ENCODE measurements around the gene RUVBL2.
A peak's percentile ranks its signal among the peaks of the same experiment; 100 is the strongest.
"Not testable (repeated sequence)": the region's sequence is repeated elsewhere in the genome, so short reads cannot be mapped to it uniquely, and the experiment has no call there.

RUVBL2 gene

DNA sequence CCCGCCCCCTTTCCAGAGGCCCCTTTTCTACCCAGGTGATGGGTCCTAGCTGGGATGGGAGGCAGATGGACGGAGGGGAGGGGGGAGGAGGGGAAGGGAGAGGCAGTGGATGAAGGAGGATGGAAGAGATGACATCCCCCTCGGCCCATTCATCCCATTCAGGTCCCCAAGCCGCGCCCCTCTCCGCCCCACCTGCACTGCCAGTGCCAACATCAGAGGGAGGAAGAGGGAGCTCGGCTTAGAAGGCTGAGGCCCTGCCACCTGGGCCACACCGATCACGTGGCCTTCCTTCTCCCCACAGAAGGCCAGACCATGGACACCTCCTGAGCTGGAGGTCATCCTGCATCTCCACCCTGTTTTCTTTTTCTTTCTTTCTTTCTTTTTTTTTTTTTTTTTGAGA is 35.0 kb downstream of the RUVBL2 start:
- H3K4me3 ChIP-seq (ENCODE audit: low read length); H3K27ac ChIP-seq (ENCODE audit: low read length); H3K9me3 ChIP-seq (ENCODE audit: control insufficient read depth, insufficient read depth, low read length); DNase-seq (ENCODE audit: low read depth, low spot score); H3K4me1 ChIP-seq (ENCODE audit: control insufficient read depth, insufficient read depth, low read length); H3K27me3 ChIP-seq (ENCODE audit: control insufficient read depth, insufficient read depth, low read length); H3K36me3 ChIP-seq (ENCODE audit: control insufficient read depth, insufficient read depth, low read length): not testable (repeated sequence)
- no CpG with 5 or more reads among the region's 9 CpGs for WGBS (ENCODE audit: insufficient coverage, insufficient read length)

DNA sequence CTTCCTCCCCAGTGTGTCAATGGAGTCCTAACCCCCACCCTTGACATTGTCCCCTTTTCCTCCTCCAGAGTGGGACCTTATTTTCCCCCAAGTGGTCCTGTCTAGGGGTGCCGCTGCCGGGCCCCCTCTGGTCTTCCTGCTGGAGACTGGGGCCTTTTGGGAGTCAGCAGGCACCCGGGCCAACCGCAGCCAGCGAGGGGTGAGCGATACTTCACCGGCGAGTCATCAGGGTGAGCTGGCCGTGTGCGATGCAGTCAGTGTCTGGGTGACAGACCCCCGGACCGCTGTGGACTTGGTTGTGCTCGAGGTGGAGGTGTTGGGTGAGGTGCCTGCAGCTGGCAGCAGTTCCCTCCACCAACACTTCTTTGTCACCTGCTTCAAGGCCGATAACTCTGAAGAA is 36.1 kb downstream of the RUVBL2 start:
- H3K36me3 ChIP-seq (ENCODE audit: control insufficient read depth, insufficient read depth, low read length); H3K4me3 ChIP-seq (ENCODE audit: low read length); H3K27me3 ChIP-seq (ENCODE audit: control insufficient read depth, insufficient read depth, low read length); DNase-seq (ENCODE audit: low read depth, low spot score); H3K27ac ChIP-seq (ENCODE audit: low read length); H3K4me1 ChIP-seq (ENCODE audit: control insufficient read depth, insufficient read depth, low read length); H3K9me3 ChIP-seq (ENCODE audit: control insufficient read depth, insufficient read depth, low read length): not testable (repeated sequence)
- no CpG with 5 or more reads among the region's 14 CpGs for WGBS (ENCODE audit: insufficient coverage, insufficient read length)

- WGBS (ENCODE audit: insufficient coverage, insufficient read length): no CpG with 5 or more reads among the region's 8 CpGs
- not testable (repeated sequence) for H3K9me3 ChIP-seq (ENCODE audit: control insufficient read depth, insufficient read depth, low read length); H3K4me3 ChIP-seq (ENCODE audit: low read length); H3K27me3 ChIP-seq (ENCODE audit: control insufficient read depth, insufficient read depth, low read length); H3K27ac ChIP-seq (ENCODE audit: low read length); DNase-seq (ENCODE audit: low read depth, low spot score); H3K4me1 ChIP-seq (ENCODE audit: control insufficient read depth, insufficient read depth, low read length); H3K36me3 ChIP-seq (ENCODE audit: control insufficient read depth, insufficient read depth, low read length)
Measured at GRCh38 chr19:49030323-49030722, 36.6 kb downstream of the RUVBL2 start.

GRCh38 chr19:49031642-49032301 is 38.1 kb downstream of the RUVBL2 start, which contains the start of gene CGB2:
TSS of gene CGB2 (plus strand) at chr19:49031890. CDS start at chr19:49032096, 206 bp downstream.
- not testable (repeated sequence) for H3K4me3 ChIP-seq (ENCODE audit: low read length); H3K4me1 ChIP-seq (ENCODE audit: control insufficient read depth, insufficient read depth, low read length); H3K9me3 ChIP-seq (ENCODE audit: control insufficient read depth, insufficient read depth, low read length); H3K36me3 ChIP-seq (ENCODE audit: control insufficient read depth, insufficient read depth, low read length); H3K27ac ChIP-seq (ENCODE audit: low read length); H3K27me3 ChIP-seq (ENCODE audit: control insufficient read depth, insufficient read depth, low read length)
- DNase-seq (ENCODE audit: low read depth, low spot score): peak; percentile 74
- no CpG with 5 or more reads among the region's 28 CpGs for WGBS (ENCODE audit: insufficient coverage, insufficient read length)

DNA sequence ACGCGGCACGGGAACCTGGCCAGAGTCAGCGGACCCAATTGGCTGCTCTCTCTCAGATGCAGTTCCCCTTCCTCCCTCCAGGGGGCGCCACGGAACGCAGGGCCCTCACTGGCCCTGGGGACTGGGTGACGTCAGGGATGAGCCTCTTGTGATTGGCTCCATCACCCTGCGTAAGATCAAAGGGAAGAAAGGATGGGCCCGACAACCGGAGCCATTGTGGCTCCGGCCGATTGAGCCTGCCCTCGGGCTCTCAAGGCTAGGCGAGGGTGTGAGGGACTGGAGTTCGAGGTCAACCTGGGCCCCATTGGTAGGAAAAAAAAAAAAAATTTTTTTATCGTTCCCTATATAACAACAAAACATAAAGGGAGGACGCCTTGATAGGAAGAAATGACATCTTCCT is 43.1 kb downstream of the RUVBL2 start, which contains the start of gene CGB1:
CGB1 (minus strand) TSS at position 81 of the 400 bp plus-strand sequence. CDS start 184 bp downstream, outside the sequence.
- H3K4me3 ChIP-seq (ENCODE audit: low read length); DNase-seq (ENCODE audit: low read depth, low spot score); H3K9me3 ChIP-seq (ENCODE audit: control insufficient read depth, insufficient read depth, low read length); H3K27me3 ChIP-seq (ENCODE audit: control insufficient read depth, insufficient read depth, low read length); H3K27ac ChIP-seq (ENCODE audit: low read length); H3K36me3 ChIP-seq (ENCODE audit: control insufficient read depth, insufficient read depth, low read length); H3K4me1 ChIP-seq (ENCODE audit: control insufficient read depth, insufficient read depth, low read length): not testable (repeated sequence)
- WGBS (ENCODE audit: insufficient coverage, insufficient read length): no CpG with 5 or more reads among the region's 18 CpGs

DNA sequence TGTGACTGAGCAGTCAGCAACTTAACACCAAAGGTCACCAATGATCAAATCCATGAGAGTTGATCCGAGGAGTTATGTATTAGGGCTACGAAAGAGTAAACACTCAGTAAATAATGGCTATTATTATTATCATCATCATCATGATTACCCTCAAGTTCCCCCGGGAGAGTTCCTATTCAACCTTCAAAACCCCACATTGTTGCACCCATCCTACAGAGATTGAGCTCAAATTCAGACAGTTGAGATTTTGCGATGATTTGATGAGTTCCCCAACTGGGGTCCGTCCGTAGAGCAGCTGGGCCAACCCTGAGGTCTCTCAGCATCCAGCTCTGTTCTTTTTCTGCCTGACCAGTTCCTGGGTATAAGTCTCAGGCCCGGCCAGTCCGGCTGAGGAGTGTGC is 44.4 kb downstream of the RUVBL2 start:
- H3K9me3 ChIP-seq (ENCODE audit: control insufficient read depth, insufficient read depth, low read length); DNase-seq (ENCODE audit: low read depth, low spot score); H3K27me3 ChIP-seq (ENCODE audit: control insufficient read depth, insufficient read depth, low read length); H3K36me3 ChIP-seq (ENCODE audit: control insufficient read depth, insufficient read depth, low read length); H3K27ac ChIP-seq (ENCODE audit: low read length); H3K4me1 ChIP-seq (ENCODE audit: control insufficient read depth, insufficient read depth, low read length); H3K4me3 ChIP-seq (ENCODE audit: low read length): not testable (repeated sequence)
- no CpG with 5 or more reads among the region's 8 CpGs for WGBS (ENCODE audit: insufficient coverage, insufficient read length)

DNA sequence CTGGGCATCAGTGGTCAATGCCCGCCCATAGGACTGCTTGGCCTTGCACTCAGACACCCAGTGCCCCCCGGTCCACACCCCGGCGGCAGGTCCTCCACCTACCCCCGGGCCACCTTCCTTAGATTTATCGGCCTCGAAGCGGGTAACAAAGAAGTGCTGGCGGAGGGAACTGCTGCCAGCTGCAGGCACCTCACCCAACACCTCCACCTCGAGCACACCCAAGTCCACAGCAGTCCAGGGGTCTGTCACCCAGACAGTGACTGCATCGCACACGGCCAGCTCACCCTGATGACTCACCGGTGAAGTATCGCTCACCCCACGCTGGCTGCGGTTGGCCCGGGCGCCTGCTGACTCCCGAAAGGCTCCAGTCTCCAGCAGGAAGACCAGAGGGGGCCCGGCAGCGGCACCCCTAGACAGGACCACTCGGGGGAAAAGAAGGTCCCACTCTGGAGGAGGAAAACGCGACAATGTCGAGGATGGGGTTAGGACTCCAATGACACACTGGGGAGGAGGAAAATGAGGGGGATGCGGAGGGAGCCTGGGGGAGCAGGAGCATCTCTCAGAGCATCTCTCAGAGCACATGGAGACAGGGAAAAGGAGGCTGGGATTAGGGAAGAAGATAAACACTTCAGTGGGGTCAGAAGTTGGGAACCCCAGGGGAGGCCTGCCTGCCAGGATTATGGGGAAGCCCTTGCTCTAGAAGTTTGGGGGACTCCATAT is 45.0 kb downstream of the RUVBL2 start:
- DNase-seq (ENCODE audit: low read depth, low spot score); H3K27ac ChIP-seq (ENCODE audit: low read length); H3K36me3 ChIP-seq (ENCODE audit: control insufficient read depth, insufficient read depth, low read length); H3K27me3 ChIP-seq (ENCODE audit: control insufficient read depth, insufficient read depth, low read length); H3K9me3 ChIP-seq (ENCODE audit: control insufficient read depth, insufficient read depth, low read length); H3K4me3 ChIP-seq (ENCODE audit: low read length); H3K4me1 ChIP-seq (ENCODE audit: control insufficient read depth, insufficient read depth, low read length): not testable (repeated sequence)
- no CpG with 5 or more reads among the region's 26 CpGs for WGBS (ENCODE audit: insufficient coverage, insufficient read length)

- not testable (repeated sequence) for H3K27ac ChIP-seq (ENCODE audit: low read length); H3K9me3 ChIP-seq (ENCODE audit: control insufficient read depth, insufficient read depth, low read length); H3K27me3 ChIP-seq (ENCODE audit: control insufficient read depth, insufficient read depth, low read length); H3K4me1 ChIP-seq (ENCODE audit: control insufficient read depth, insufficient read depth, low read length); H3K36me3 ChIP-seq (ENCODE audit: control insufficient read depth, insufficient read depth, low read length); DNase-seq (ENCODE audit: low read depth, low spot score); H3K4me3 ChIP-seq (ENCODE audit: low read length)
- no CpG with 5 or more reads among the region's 9 CpGs for WGBS (ENCODE audit: insufficient coverage, insufficient read length)
Measured at GRCh38 chr19:49039736-49040135, 46.0 kb downstream of the RUVBL2 start.

- Histone ChIP-seq H3K36me3 (ENCODE audit: control insufficient read depth, insufficient read depth, low read length) (no peaks in the 10 kb centered on the region), H3K9me3 (ENCODE audit: control insufficient read depth, insufficient read depth, low read length) (no peaks in the 10 kb centered on the region), H3K27me3 (ENCODE audit: control insufficient read depth, insufficient read depth, low read length) (no peaks in the 10 kb centered on the region), H3K4me1 (ENCODE audit: control insufficient read depth, insufficient read depth, low read length) (no peaks in the 10 kb centered on the region), H3K4me3 (ENCODE audit: low read length) (no peak overlapping the region), H3K27ac (ENCODE audit: low read length) (no peak overlapping the region)
- WGBS (ENCODE audit: insufficient coverage, insufficient read length): no CpG with 5 or more reads among the region's 17 CpGs
- no peak for DNase-seq (ENCODE audit: low read depth, low spot score)
Measured at GRCh38 chr19:49042177-49042576, 48.5 kb downstream of the RUVBL2 start.

- WGBS (ENCODE audit: insufficient coverage, insufficient read length): no CpG with 5 or more reads among the region's 4 CpGs
- not testable (repeated sequence) for H3K4me3 ChIP-seq (ENCODE audit: low read length); DNase-seq (ENCODE audit: low read depth, low spot score); H3K4me1 ChIP-seq (ENCODE audit: control insufficient read depth, insufficient read depth, low read length); H3K9me3 ChIP-seq (ENCODE audit: control insufficient read depth, insufficient read depth, low read length); H3K36me3 ChIP-seq (ENCODE audit: control insufficient read depth, insufficient read depth, low read length); H3K27me3 ChIP-seq (ENCODE audit: control insufficient read depth, insufficient read depth, low read length); H3K27ac ChIP-seq (ENCODE audit: low read length)
Measured at GRCh38 chr19:49042666-49043065, 49.0 kb downstream of the RUVBL2 start.

GRCh38 chr19:49043548-49043947 is 49.9 kb downstream of the RUVBL2 start, which contains the start of gene CGB5:
TSS of gene CGB5 (plus strand) at chr19:49043848. CDS start at chr19:49044210, 362 bp downstream.
- WGBS (ENCODE audit: insufficient coverage, insufficient read length): no CpG with 5 or more reads among the region's 15 CpGs
- H3K9me3 ChIP-seq (ENCODE audit: control insufficient read depth, insufficient read depth, low read length); H3K27ac ChIP-seq (ENCODE audit: low read length); H3K27me3 ChIP-seq (ENCODE audit: control insufficient read depth, insufficient read depth, low read length); H3K4me3 ChIP-seq (ENCODE audit: low read length); H3K4me1 ChIP-seq (ENCODE audit: control insufficient read depth, insufficient read depth, low read length); DNase-seq (ENCODE audit: low read depth, low spot score); H3K36me3 ChIP-seq (ENCODE audit: control insufficient read depth, insufficient read depth, low read length): not testable (repeated sequence)
